ENCODE measurements around the gene ITGB5.

GRCh38 chr3:124765197-124765840 lies 121.8 kb downstream of the ITGB5 start:
- TF ChIP-seq EP300 (IDR thresholded peaks at IDR 0.05) (no peak), CTCF (IDR thresholded peaks at IDR 0.05) (no peak), POLR2A (IDR thresholded peaks at IDR 0.05) (no peak)

All from upper lobe of left lung (tissue), 4 donors.